Choroid plexus epithelial cell (primary cell): Measurements from ENCODE around the gene GNMT.

Experiments used
- DNase-seq: peaks from one replicate; pipeline ENCODE4 v3.0.0-alpha.2; 2010; ENCODE audit warnings: low read depth
- H3K4me3 ChIP-seq: 2 replicates; pipeline ENCODE4 v1.5.1; 2011; ENCODE audit warnings: low read depth, mild to moderate bottlenecking, control low read depth, low read length, moderate library complexity
- CTCF ChIP-seq: conservative IDR thresholded peaks from 2 replicates; pipeline ENCODE4 v1.5.1; 2011; ENCODE audit warnings: low read depth, mild to moderate bottlenecking, control low read depth, inconsistent platforms, low read length, moderate library complexity

GNMT gene

GRCh38 chr6:42968783-42969182 is 8.2 kb downstream of the GNMT start:
- H3K4me3 ChIP-seq = no peak overlapping the region
- DNase-seq = no peak
- TF ChIP-seq CTCF = no peak

- TF ChIP-seq CTCF = no peak
- no peak overlapping the region for H3K4me3 ChIP-seq
- no peak for DNase-seq
Observed at GRCh38 chr6:42969431-42969830, 8.9 kb downstream of the GNMT start.

GRCh38 chr6:42969934-42970333 is 9.4 kb downstream of the GNMT start:
- DNase-seq = no peak

GRCh38 chr6:42970871-42971612 is 10.5 kb downstream of the GNMT start:
- no peak for TF ChIP-seq CTCF
- H3K4me3 ChIP-seq = no peak overlapping the region
- DNase-seq = peak; percentile 19

More at GRCh38 chr6:42969934-42970333, 9.4 kb downstream of the GNMT start:
- no peak overlapping the region for H3K4me3 ChIP-seq
- TF ChIP-seq CTCF = no peak

GRCh38 chr6:42971746-42972327 is 11.3 kb downstream of the GNMT start:
- no peak for DNase-seq
- no peak for TF ChIP-seq CTCF
- H3K4me3 ChIP-seq = no peak overlapping the region

- DNase-seq = no peak
- no peak for TF ChIP-seq CTCF
- H3K4me3 ChIP-seq = no peak overlapping the region
Observed at GRCh38 chr6:42973926-42974325, 13.4 kb downstream of the GNMT start.
